HEK293 (cell line): ENCODE measurements around the gene BRD2.
A peak's percentile ranks its signal among the peaks of the same experiment; 100 is the strongest.

Experiments
- CTCF ChIP-seq: fragments of 450-650 bp; formaldehyde crosslinking; IDR thresholded peaks from 2 replicates; pipeline ENCODE4 v1.5.1; 2016; ENCODE audit warnings: missing biosample characterization, missing genetic modification characterization
- ELK4 ChIP-seq: IDR thresholded peaks from 2 replicates; pipeline ENCODE4 v1.6.1; 2011; ENCODE audit warnings: mild to moderate bottlenecking, low read depth, low read length, borderline replicate concordance
- HOXA7 ChIP-seq: sonication (generic); formaldehyde crosslinking; IDR thresholded peaks from 2 replicates; pipeline ENCODE4 v1.8.1; 2022; ENCODE audit warnings: missing genetic modification reagents, borderline replicate concordance
- KLF17 ChIP-seq: fragments of 450-650 bp; formaldehyde crosslinking; IDR thresholded peaks from 2 replicates; pipeline ENCODE4 v1.5.1; 2016; ENCODE audit warnings: missing biosample characterization, missing genetic modification characterization
- PRDM2 ChIP-seq: fragments of 450-650 bp; formaldehyde crosslinking; IDR thresholded peaks from 2 replicates; pipeline ENCODE4 v1.5.1; 2016; ENCODE audit warnings: missing biosample characterization, missing genetic modification characterization, borderline replicate concordance
- RBAK ChIP-seq: fragments of 450-650 bp; formaldehyde crosslinking; IDR thresholded peaks from 2 replicates; pipeline ENCODE4 v1.5.1; 2016; ENCODE audit warnings: missing biosample characterization, missing genetic modification characterization
- REPIN1 ChIP-seq: fragments of 450-650 bp; formaldehyde crosslinking; IDR thresholded peaks from 2 replicates; pipeline ENCODE4 v1.5.1; 2017; ENCODE audit warnings: missing biosample characterization, missing genetic modification characterization, low read depth
- ZBTB10 ChIP-seq: fragments of 450-650 bp; formaldehyde crosslinking; IDR thresholded peaks from 2 replicates; pipeline ENCODE4 v1.5.1; 2016; ENCODE audit warnings: missing biosample characterization, missing genetic modification characterization
- ZBTB48 ChIP-seq: fragments of 450-650 bp; formaldehyde crosslinking; IDR thresholded peaks from 2 replicates; pipeline ENCODE4 v1.5.1; 2016; ENCODE audit warnings: missing biosample characterization, missing genetic modification characterization
- ZNF140 ChIP-seq: fragments of 450-650 bp; formaldehyde crosslinking; IDR thresholded peaks from 2 replicates; pipeline ENCODE4 v1.5.1; 2016; ENCODE audit warnings: missing biosample characterization, missing genetic modification characterization
- ZNF148 ChIP-seq: fragments of 450-650 bp; formaldehyde crosslinking; IDR thresholded peaks from 2 replicates; pipeline ENCODE4 v1.5.0; 2017; ENCODE audit warnings: missing biosample characterization, missing genetic modification characterization, borderline replicate concordance
- ZNF18 ChIP-seq: fragments of 450-650 bp; formaldehyde crosslinking; IDR thresholded peaks from 2 replicates; pipeline ENCODE4 v1.5.1; 2016; ENCODE audit warnings: missing biosample characterization, missing genetic modification characterization
- ZNF211 ChIP-seq: fragments of 450-650 bp; formaldehyde crosslinking; IDR thresholded peaks from 2 replicates; pipeline ENCODE4 v1.5.1; 2016; ENCODE audit warnings: low read depth, missing biosample characterization, missing genetic modification characterization
- ZNF362 ChIP-seq: fragments of 450-650 bp; formaldehyde crosslinking; IDR thresholded peaks from 2 replicates; pipeline ENCODE4 v1.5.1; 2016; ENCODE audit warnings: missing biosample characterization, missing genetic modification characterization
- ZNF404 ChIP-seq: fragments of 450-650 bp; formaldehyde crosslinking; IDR thresholded peaks from 2 replicates; pipeline ENCODE4 v1.5.1; 2017; ENCODE audit warnings: missing biosample characterization, missing genetic modification characterization
- ZNF548 ChIP-seq: fragments of 450-650 bp; formaldehyde crosslinking; IDR thresholded peaks from 2 replicates; pipeline ENCODE4 v1.5.1; 2016; ENCODE audit warnings: missing biosample characterization, missing genetic modification characterization
- ZNF623 ChIP-seq: fragments of 450-650 bp; formaldehyde crosslinking; IDR thresholded peaks from 2 replicates; pipeline ENCODE4 v1.5.1; 2016; ENCODE audit warnings: missing biosample characterization, missing genetic modification characterization
- ZNF654 ChIP-seq: fragments of 450-650 bp; formaldehyde crosslinking; IDR thresholded peaks from 2 replicates; pipeline ENCODE4 v1.5.1; 2016; ENCODE audit warnings: low read depth, missing biosample characterization, missing genetic modification characterization
- ZNF658 ChIP-seq: fragments of 450-650 bp; formaldehyde crosslinking; IDR thresholded peaks from 2 replicates; pipeline ENCODE4; 2016; ENCODE audit warnings: missing biosample characterization, missing genetic modification characterization
- ZSCAN30 ChIP-seq: fragments of 450-650 bp; IDR thresholded peaks from 2 replicates; pipeline ENCODE4 v1.5.1; 2018; ENCODE audit warnings: missing biosample characterization, mild to moderate bottlenecking, missing genetic modification characterization, moderate library complexity

The BRD2 gene

GRCh38 chr6:32971581-32972352 is 3.4 kb downstream of the BRD2 start (continued):
- TF ChIP-seq ZNF148 (tag by site-specific recombination), result 0 out of 2 replicates have a peak, but pooled peaks have one; percentile 54
- no peak for TF ChIP-seq HOXA7
- peak; percentile 91 for TF ChIP-seq KLF17 (tag by site-specific recombination)
- TF ChIP-seq CTCF, result no peak; the same call in 1 of the 2 replicates
- TF ChIP-seq ZNF658 (tag by site-specific recombination), result no peak
- no peak for TF ChIP-seq ZNF18 (tag by site-specific recombination)
- TF ChIP-seq PRDM2 (tag by site-specific recombination), result no peak
- no peak for TF ChIP-seq ZNF140
- no peak for TF ChIP-seq ZNF362 (tag by site-specific recombination)
- no peak for TF ChIP-seq ZNF211 (tag by site-specific recombination)
- TF ChIP-seq ZNF548 (tag by site-specific recombination), result no peak
- TF ChIP-seq ZNF654, result no peak; the same call in 1 of the 2 replicates
- TF ChIP-seq ELK4, result no peak
- no peak for TF ChIP-seq ZBTB48 (tag by site-specific recombination)
- TF ChIP-seq RBAK, result no peak
- TF ChIP-seq ZNF404 (tag by site-specific recombination), result no peak
- peak; percentile 43; the same call in 1 of the 2 replicates for TF ChIP-seq ZNF623
- TF ChIP-seq ZBTB10 (tag by site-specific recombination), result peak; percentile 46; the same call in 1 of the 2 replicates
- TF ChIP-seq ZSCAN30, result peak; percentile 97
- TF ChIP-seq REPIN1 (tag by site-specific recombination), result 0 out of 2 replicates have a peak, but pooled peaks have one; percentile 79
